ENCODE measurements around the gene LRRC10B.

Gene LRRC10B

GRCh38 chr11:61531044-61531443 lies 22.5 kb downstream of the LRRC10B start:
- DNase-seq (ENCODE audit: low read depth): no peak

- no peak for DNase-seq (ENCODE audit: low read depth)
These were observed 23.8 kb downstream of the LRRC10B start for GRCh38 chr11:61532134-61533038.

- DNase-seq (ENCODE audit: low read depth): no peak
These were observed 24.5 kb downstream of the LRRC10B start for GRCh38 chr11:61533039-61533375.

- DNase-seq (ENCODE audit: low read depth): no peak
These were observed 24.9 kb downstream of the LRRC10B start for GRCh38 chr11:61533401-61533800.

- DNase-seq (ENCODE audit: low read depth): no peak
These were observed 25.7 kb downstream of the LRRC10B start for GRCh38 chr11:61534025-61534932.

GRCh38 chr11:61534933-61535839 lies 26.6 kb downstream of the LRRC10B start:
- no peak for DNase-seq (ENCODE audit: low read depth)

GRCh38 chr11:61535998-61536675 lies 27.6 kb downstream of the LRRC10B start:
- no peak for DNase-seq (ENCODE audit: low read depth)

- no peak for DNase-seq (ENCODE audit: low read depth)
These were observed 28.2 kb downstream of the LRRC10B start for GRCh38 chr11:61536676-61537270.

- no peak for DNase-seq (ENCODE audit: low read depth)
These were observed 28.8 kb downstream of the LRRC10B start for GRCh38 chr11:61537326-61537725.

- DNase-seq (ENCODE audit: low read depth): no peak
These were observed 30.1 kb downstream of the LRRC10B start for GRCh38 chr11:61538636-61538961.

- DNase-seq (ENCODE audit: low read depth): no peak
These were observed 30.5 kb downstream of the LRRC10B start for GRCh38 chr11:61539006-61539405.

- DNase-seq (ENCODE audit: low read depth): no peak
These were observed 31.3 kb downstream of the LRRC10B start for GRCh38 chr11:61539831-61540357.

GRCh38 chr11:61540528-61540927 lies 32.0 kb downstream of the LRRC10B start:
- DNase-seq (ENCODE audit: low read depth): no peak

- DNase-seq (ENCODE audit: low read depth): no peak
These were observed 33.0 kb downstream of the LRRC10B start for GRCh38 chr11:61541598-61541997.

- DNase-seq (ENCODE audit: low read depth): no peak
These were observed 33.5 kb downstream of the LRRC10B start for GRCh38 chr11:61542024-61542461.

- no peak for DNase-seq (ENCODE audit: low read depth)
These were observed 34.2 kb downstream of the LRRC10B start for GRCh38 chr11:61542705-61543104.

- no peak for DNase-seq (ENCODE audit: low read depth)
These were observed 35.2 kb downstream of the LRRC10B start for GRCh38 chr11:61543606-61544306.

GRCh38 chr11:61544466-61544865 lies 35.9 kb downstream of the LRRC10B start:
- no peak for DNase-seq (ENCODE audit: low read depth)

GRCh38 chr11:61545341-61545740 lies 36.8 kb downstream of the LRRC10B start:
- DNase-seq (ENCODE audit: low read depth): no peak

GRCh38 chr11:61545921-61546320 lies 37.4 kb downstream of the LRRC10B start:
- no peak for DNase-seq (ENCODE audit: low read depth)

Data from CMK (cell line).